Activated CD8-positive, alpha-beta memory T cell treated with anti-CD3 and anti-CD28 coated beads, Interleukin-2, amount 50 U/mL, for 1 hour (primary cell): ENCODE data around the gene KLHL36.

ENCODE experiments used
- DNase-seq: peaks from one replicate; pipeline ENCODE4 v3.0.0-alpha.2; 2020; ENCODE audit errors: extremely low read depth

KLHL36 gene

DNA sequence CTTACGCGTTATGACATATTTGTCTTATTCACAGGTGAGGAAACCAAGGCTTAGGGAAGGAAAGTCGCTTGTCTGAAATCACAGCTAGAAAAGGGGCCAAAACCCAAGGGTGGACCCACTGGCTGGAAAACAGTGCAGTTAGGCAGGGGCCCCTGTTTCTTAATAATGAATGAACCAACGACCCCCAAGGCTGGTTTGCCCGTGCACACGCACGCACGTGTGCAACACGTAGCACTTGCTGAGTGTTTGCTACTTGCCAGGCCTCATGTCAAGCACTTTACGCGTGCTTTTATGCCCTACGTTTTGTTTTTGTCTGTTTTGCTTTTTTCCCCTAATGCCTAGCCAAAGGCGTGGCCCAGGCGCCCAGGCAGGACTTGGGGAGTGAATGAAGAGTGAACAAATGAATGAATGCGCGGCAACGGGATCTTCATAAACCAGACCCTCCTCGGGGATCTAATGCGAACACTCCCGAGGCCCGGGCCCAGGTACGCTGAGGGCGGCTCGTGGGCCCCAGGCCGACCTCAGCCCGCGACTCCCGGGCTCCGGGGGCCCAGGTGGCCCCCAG is 50.9 kb downstream of the KLHL36 start:
- DNase-seq = no peak

DNA sequence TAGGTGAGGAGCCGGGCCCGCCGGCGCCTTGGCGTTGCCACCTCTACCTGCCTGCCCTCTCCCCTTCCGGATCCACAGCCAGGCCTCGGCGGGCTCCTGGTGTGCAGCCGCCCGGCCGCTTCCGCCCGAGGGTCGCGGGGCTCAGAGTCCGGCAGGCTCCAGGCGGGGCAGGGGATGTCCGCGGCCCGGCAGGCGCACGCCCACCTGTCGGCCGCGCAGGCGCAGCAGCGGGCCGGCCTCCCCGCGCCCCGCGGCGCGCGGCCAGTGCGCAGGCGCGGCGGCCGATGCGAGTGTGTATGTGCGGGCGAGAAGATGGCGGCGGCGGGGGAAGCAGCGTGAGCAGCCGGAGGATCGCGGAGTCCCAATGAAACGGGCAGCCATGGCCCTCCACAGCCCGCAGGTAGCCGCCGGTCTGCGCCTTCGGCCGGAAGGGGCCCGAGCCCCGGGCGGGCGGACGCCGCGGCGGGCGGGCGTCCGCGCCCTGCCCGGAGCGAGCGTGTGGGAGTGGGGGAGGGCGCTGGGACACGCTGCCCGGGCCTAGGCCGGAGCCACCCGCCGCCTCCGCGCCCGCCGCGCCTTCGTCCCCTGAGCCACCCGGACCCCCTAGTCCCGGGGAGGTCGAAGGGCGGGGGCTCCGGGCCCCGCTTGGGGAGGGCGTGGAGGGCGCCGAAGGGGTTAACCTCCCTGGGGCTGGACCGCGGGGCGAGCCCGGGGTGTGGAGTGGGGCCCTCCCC is 51.6 kb downstream of the KLHL36 start, which contains the start of gene USP10:
USP10 (plus strand) TSS at position 289 of the 734 bp plus-strand sequence; CDS start at position 380, 91 bp downstream.
- peak; percentile 53 for DNase-seq

DNA sequence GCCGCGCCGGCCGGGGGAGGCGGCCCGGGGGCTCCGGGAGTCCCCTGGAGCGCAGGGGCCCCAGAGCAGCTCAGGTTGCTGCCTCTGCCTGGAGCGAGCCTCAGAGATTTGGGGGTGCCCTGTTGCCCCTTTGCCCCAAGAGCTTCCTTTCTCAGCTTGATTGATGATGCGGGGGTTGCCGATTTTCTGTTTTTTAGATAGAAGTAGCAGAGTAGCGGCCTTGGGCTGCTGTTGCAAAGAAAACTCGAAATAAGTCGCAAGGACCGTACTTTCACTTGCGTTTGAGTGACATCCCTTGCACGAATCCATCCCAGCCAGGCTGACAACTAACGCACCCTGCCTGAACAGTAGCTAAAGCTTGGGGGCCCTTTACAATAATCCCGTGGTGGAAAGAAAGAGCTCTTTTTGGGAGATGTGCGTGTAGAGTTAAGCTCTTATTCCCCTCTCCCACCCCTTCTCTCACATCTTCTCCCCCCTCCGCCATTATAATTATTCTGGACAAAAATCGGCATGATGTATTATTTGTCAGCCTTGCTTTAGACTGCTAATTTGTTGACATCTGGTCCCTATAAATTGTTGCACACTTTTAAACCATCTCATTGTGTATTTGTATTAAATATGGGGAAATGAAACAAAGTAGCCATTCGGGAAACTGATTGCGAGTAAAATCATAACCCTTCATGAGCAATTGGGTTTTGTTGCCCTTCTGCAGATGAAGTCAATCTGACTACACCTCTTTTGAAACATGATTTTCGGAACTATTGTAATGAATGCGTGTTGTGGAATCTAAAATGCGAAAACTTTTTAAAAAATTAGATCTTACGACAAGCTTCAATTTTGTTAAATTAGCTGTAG is 52.4 kb downstream of the KLHL36 start:
- no peak for DNase-seq

DNA sequence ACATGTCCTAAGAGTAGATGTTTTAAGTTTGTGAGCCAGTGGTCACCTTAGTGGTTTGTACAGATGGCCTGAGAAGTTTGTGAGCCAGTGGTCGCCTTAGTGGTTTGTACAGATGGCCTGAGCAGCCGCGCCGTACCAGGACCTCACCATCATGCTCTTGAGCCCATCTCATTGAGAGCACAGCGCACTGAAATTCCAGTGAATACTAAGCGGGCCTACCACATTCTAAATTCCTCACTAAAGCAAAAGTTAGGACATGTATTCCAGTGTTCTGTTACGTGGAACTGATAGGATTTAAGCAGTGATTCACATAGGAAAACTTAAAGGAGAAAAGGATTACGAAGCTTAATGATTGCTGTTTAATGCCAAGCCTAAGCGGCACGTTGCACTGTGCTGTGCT is 55.4 kb downstream of the KLHL36 start:
- no peak for DNase-seq

DNA sequence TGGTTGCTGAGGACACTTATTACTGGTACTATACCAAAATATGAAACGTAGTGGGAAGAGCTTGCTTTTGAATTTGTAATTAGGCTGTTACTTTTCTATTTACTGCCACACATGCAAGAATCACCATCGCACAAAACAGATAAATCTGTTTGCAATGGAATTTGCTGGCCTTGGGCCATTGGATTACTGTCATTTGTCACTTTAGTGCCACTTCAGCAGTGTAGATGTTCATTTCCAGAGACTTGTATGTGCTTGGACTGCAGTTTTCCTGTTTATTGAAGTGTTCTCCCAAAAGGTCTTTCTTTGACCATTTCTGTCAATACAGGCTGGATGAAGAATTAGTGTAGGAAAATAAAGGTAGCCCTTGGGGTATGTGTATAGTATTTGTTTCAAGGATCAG is 55.9 kb downstream of the KLHL36 start:
- no peak for DNase-seq

DNA sequence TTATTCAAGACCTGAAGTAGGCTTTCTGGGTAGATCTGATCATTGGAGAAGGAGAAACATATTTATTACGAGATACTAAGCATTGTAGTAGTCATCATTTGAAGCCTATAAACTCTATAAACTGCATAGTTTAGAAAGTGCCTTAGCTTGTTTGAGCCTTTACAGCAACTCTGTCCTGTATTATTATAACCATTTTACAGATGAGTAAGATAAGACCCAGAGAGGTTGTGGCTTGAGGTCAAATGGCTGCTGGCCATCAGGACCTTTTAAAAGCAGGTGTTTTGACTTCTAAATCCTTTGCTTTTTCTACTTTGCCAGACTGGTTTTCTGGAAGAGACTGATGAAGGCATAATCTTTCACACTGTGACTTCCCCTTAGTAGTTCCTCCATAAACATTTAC is 58.5 kb downstream of the KLHL36 start:
- DNase-seq = no peak

DNA sequence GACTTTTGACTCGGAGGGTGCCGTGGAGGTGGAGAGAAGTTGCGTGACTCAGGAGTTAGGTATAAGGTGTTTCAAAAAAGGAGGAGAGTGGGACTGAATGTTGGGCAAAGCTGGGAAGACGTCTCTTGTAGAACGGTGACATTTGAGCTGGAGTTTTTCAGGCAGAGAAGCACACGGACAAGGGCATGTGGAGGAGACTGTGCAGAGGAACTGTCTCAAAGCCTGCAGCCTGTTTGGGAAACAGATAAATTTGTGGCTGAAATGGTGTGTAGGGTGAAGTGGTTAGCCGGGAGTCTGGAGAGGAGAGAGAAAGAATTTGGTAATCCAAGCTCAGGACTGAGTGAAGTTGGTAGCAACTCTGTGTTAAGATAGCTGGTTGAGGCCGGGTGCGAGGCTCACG is 61.3 kb downstream of the KLHL36 start:
- no peak for DNase-seq

DNA sequence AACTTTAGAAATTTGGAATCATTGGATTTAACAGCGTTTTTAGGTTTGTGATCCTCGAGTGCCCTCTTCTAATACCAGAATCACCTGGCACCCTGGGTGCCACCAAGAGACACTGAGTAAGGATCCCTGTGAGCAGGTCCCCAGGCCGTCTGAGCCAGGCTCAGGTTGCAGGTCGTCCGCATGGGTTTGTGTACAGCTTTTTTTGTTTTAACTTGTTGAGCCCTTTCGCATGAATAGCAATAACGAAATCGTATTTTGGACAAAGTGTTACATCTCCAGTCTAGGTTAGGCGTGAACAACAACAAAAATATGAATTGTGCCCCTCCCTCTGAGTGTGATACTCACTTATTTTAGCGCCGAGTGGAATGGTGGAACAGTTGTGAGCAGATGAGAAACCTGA is 62.4 kb downstream of the KLHL36 start:
- DNase-seq = no peak
